Glutamatergic neuron (in vitro differentiated cells): ENCODE measurements around the gene CYP39A1. TPM values are rescaled to one million over a fixed set of nuclear protein-coding genes. Genes with fewer than 3 reads are reported as not detected.

Source experiments
- DNase-seq: peaks from one replicate; pipeline ENCODE4 v3.0.0; 2022
- H3K27ac Mint-ChIP-seq: one replicate; pipeline ENCODE4 v1.8.0; 2020; ENCODE audit warnings: mild to moderate bottlenecking, mixed read lengths, inconsistent platforms; ENCODE audit not compliant: unreplicated experiment
- H3K27me3 Mint-ChIP-seq: one replicate; pipeline ENCODE4 v1.8.0; 2020; ENCODE audit warnings: mild to moderate bottlenecking, moderate library complexity, mixed read lengths, inconsistent platforms; ENCODE audit not compliant: unreplicated experiment
- H3K36me3 Mint-ChIP-seq: one replicate; pipeline ENCODE4 v1.8.0; 2020; ENCODE audit warnings: mild to moderate bottlenecking, mixed read lengths, inconsistent platforms; ENCODE audit not compliant: unreplicated experiment
- H3K4me1 Mint-ChIP-seq: one replicate; pipeline ENCODE4 v1.8.0; 2020; ENCODE audit warnings: mild to moderate bottlenecking, low read depth, mixed read lengths, inconsistent platforms; ENCODE audit not compliant: unreplicated experiment
- H3K4me3 Mint-ChIP-seq: one replicate; pipeline ENCODE4 v1.8.0; 2020; ENCODE audit warnings: mild to moderate bottlenecking, mixed read lengths, inconsistent platforms; ENCODE audit not compliant: unreplicated experiment
- H3K9me3 Mint-ChIP-seq: one replicate; pipeline ENCODE4 v1.8.0; 2020; ENCODE audit warnings: mild to moderate bottlenecking, moderate library complexity, mixed read lengths, inconsistent platforms; ENCODE audit not compliant: unreplicated experiment
- CTCF ChIP-seq: fragments of 200-600 bp; sonication (generic); IDR thresholded peaks from one replicate; pipeline ENCODE4 v1.5.0; 2021; ENCODE audit not compliant: partially characterized antibody, unreplicated experiment
- total RNA-seq: library from RNA; stranded (reverse); fragmentation: NEBNext Ultra II Directional; extraction: Animal tissue kit (Norgen Biotek cat#: 25700); gene quantifications from one replicate; pipeline ENCODE4 v1.2.1, GENCODE V29; 2021; ENCODE audit not compliant: unreplicated experiment

Gene CYP39A1
- total RNA-seq, 1 donor from 2014 or later = 0.17 TPM

GRCh38 chr6:46505693-46506512 is 146.7 kb downstream of the CYP39A1 start:
- Mint-ChIP-seq H3K27ac (no peak overlapping the region), H3K4me3 (no peak overlapping the region), H3K4me1 (no peaks in the 10 kb centered on the region), H3K36me3 (no peaks in the 10 kb centered on the region), H3K27me3 (no peaks in the 10 kb centered on the region), H3K9me3 (peaks cover 1% of the 10 kb centered on the region)
- no peak for DNase-seq
- TF ChIP-seq CTCF = no peak

- Mint-ChIP-seq H3K27me3 (no peaks in the 10 kb centered on the region), H3K27ac (no peak overlapping the region), H3K36me3 (no peaks in the 10 kb centered on the region), H3K4me3 (no peak overlapping the region), H3K9me3 (peaks cover 1% of the 10 kb centered on the region), H3K4me1 (no peaks in the 10 kb centered on the region)
- no peak for TF ChIP-seq CTCF
- no peak for DNase-seq
Measured at GRCh38 chr6:46504242-46504641, 148.4 kb downstream of the CYP39A1 start.

- Mint-ChIP-seq H3K27me3 (no peaks in the 10 kb centered on the region), H3K9me3 (peaks cover 1% of the 10 kb centered on the region), H3K36me3 (no peaks in the 10 kb centered on the region), H3K4me3 (no peak overlapping the region), H3K27ac (no peak overlapping the region), H3K4me1 (no peaks in the 10 kb centered on the region)
- no peak for DNase-seq
- TF ChIP-seq CTCF = no peak
Measured at GRCh38 chr6:46502486-46503119, 150.0 kb downstream of the CYP39A1 start.

GRCh38 chr6:46501136-46502089 is 151.2 kb downstream of the CYP39A1 start:
- H3K9me3 Mint-ChIP-seq = peaks cover 1% of the 10 kb centered on the region
- no peaks in the 10 kb centered on the region for H3K27me3 Mint-ChIP-seq
- TF ChIP-seq CTCF = no peak
- no peak for DNase-seq
- H3K27ac Mint-ChIP-seq = no peak overlapping the region
- no peaks in the 10 kb centered on the region for H3K36me3 Mint-ChIP-seq
- no peaks in the 10 kb centered on the region for H3K4me1 Mint-ChIP-seq
- no peak overlapping the region for H3K4me3 Mint-ChIP-seq
